ENCODE data around the gene DNHD1.
"Not testable (repeated sequence)": the region's sequence is repeated elsewhere in the genome, so short reads cannot be mapped to it uniquely, and the experiment has no call there.

Gene DNHD1

DNA sequence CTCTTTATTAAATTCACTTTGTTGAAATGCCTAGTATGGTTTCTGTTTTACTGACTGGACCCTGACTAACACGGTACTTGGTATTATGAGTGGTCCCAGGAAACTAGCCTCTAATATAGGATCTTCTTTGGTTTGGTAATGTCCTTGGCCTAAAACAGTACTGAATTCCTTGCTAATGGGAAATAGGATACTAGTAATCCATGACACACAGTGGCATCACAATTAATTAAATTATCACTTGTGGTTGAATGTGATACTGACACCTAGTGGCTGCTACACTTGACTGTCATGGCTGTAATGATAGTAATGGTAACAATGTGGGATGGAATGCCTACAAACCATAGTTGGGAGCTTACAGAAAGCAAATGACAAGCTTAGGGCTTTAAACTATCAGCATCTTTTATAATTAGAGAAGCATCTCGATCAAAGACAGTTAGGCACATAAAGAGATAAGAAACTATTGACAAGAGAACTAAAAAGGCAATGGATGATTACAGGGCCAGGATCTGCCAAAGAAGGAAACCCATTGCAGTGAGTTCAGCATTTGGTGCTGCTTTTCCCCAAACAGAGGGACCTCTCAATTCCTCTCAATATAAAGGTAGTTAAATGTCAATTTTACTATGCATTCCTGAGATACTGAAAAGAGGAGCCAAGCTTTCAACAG is 8.6 kb downstream of the DNHD1 start:
- Mint-ChIP-seq H3K4me1 (no peaks in the 10 kb centered on the region), H3K27ac (no peak overlapping the region), H3K9me3 (no peaks in the 10 kb centered on the region), H3K4me3 (no peak overlapping the region), H3K27me3 (ENCODE audit: low read depth, poor library complexity) (no peaks in the 10 kb centered on the region), H3K36me3 (ENCODE audit: low read depth) (peaks cover 24% of the 10 kb centered on the region)
- TF ChIP-seq, protein P1, sequence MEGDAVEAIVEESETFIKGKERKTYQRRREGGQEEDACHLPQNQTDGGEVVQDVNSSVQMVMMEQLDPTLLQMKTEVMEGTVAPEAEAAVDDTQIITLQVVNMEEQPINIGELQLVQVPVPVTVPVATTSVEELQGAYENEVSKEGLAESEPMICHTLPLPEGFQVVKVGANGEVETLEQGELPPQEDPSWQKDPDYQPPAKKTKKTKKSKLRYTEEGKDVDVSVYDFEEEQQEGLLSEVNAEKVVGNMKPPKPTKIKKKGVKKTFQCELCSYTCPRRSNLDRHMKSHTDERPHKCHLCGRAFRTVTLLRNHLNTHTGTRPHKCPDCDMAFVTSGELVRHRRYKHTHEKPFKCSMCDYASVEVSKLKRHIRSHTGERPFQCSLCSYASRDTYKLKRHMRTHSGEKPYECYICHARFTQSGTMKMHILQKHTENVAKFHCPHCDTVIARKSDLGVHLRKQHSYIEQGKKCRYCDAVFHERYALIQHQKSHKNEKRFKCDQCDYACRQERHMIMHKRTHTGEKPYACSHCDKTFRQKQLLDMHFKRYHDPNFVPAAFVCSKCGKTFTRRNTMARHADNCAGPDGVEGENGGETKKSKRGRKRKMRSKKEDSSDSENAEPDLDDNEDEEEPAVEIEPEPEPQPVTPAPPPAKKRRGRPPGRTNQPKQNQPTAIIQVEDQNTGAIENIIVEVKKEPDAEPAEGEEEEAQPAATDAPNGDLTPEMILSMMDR (IDR thresholded peaks at IDR 0.05) = peak; percentile 60
- no peak for DNase-seq

DNA sequence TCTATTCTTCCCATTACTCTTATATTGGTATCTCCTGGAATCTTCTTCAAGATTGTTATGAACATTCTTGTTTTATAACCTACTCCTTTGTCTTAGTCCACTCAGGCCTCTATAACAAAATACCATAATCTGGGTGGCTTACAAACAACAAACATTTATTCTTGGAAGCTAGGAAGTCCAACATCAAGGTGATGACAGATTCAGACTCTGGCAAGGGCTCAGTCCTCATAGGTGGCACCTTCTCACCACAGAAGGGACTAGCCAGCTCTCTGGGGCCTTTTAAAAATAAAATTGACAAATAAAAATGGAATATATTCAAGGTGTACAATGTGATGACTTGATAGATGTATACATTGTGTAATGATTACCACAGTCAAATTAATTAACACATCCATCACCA is 19.8 kb downstream of the DNHD1 start:
- DNase-seq = no peak
- Mint-ChIP-seq H3K27ac (no peak overlapping the region), H3K4me1 (no peaks in the 10 kb centered on the region), H3K36me3 (ENCODE audit: low read depth) (peaks cover 89% of the 10 kb centered on the region), H3K27me3 (ENCODE audit: low read depth, poor library complexity) (no peaks in the 10 kb centered on the region), H3K4me3 (no peak overlapping the region), H3K9me3 (peaks cover 24% of the 10 kb centered on the region)
- TF ChIP-seq, protein P1 (IDR thresholded peaks at IDR 0.05) = no peak

DNA sequence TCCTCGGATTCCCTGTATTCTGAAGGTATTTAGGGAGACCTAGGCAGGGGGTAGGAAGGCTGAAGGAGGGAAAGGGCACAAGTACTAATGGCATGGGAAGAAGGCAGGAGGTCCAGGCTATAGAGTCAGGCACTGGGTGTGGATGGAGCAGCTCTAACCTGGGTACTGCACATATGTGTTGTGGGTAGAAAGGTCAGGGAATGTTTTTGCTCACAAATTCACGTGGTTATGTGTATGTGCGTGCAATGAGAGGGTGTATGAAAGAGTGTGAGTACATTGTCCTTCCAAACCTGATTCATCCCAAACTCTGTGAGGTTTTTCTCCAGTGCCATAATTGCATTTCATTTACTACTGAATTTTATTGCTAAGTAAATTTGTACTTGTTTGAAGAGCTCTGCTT is 23.2 kb downstream of the DNHD1 start:
- H3K27me3 Mint-ChIP-seq (ENCODE audit: low read depth, poor library complexity) = peaks cover 2% of the 10 kb centered on the region
- no peak overlapping the region for H3K4me3 Mint-ChIP-seq
- no peak for DNase-seq
- H3K27ac Mint-ChIP-seq = no peak overlapping the region
- H3K36me3 Mint-ChIP-seq (ENCODE audit: low read depth) = peaks cover 64% of the 10 kb centered on the region
- H3K9me3 Mint-ChIP-seq = peaks cover 4% of the 10 kb centered on the region
- TF ChIP-seq, protein P1 (IDR thresholded peaks at IDR 0.05) = no peak
- no peaks in the 10 kb centered on the region for H3K4me1 Mint-ChIP-seq

DNA sequence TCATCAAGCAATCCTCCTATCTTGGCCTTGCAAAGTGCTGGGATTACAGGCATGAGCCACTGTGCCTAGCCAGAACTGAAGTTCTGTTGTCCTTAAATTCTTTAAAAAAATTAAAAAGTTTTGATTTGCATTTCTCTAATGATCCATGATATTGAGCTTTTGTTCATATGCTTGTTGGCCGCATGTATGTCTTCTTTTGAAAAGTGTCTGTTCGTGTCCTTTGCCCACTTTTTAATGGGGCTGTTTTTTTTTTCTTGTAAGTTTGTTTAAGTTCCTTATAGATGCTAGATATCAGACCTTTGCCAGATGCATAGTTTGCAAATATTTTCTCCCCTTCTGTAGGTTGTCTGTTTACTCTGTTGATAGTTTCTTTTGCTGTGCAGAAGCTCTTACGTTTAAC is 24.9 kb downstream of the DNHD1 start:
- H3K4me1 Mint-ChIP-seq; DNase-seq; H3K27ac Mint-ChIP-seq; H3K9me3 Mint-ChIP-seq; H3K27me3 Mint-ChIP-seq (ENCODE audit: low read depth, poor library complexity); H3K4me3 Mint-ChIP-seq: not testable (repeated sequence)
- peaks cover 47% of the 10 kb centered on the region for H3K36me3 Mint-ChIP-seq (ENCODE audit: low read depth)

DNA sequence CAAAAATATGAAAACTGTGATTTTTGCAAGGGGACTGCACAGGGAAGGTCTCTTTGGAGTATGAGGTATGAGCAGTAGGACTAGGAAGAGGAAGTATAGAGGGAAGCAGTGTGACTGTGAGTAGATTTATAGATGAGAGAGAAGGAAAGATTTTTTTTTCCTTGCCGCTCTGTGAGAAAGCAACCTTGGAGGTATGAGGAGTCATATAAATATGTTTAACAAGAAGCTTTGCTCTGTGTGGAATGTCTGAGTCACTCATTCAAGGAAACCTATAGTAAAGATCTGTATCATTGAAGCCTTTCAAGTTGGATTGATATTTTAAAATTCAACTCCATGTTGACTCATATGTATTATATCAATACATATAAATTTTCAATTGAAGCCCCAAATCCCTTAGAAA is 26.2 kb downstream of the DNHD1 start:
- peaks cover 34% of the 10 kb centered on the region for H3K36me3 Mint-ChIP-seq (ENCODE audit: low read depth)
- peaks cover 2% of the 10 kb centered on the region for H3K27me3 Mint-ChIP-seq (ENCODE audit: low read depth, poor library complexity)
- H3K4me1 Mint-ChIP-seq = no peaks in the 10 kb centered on the region
- no peak overlapping the region for H3K27ac Mint-ChIP-seq
- TF ChIP-seq, protein P1 (IDR thresholded peaks at IDR 0.05) = no peak
- no peak overlapping the region for H3K4me3 Mint-ChIP-seq
- no peaks in the 10 kb centered on the region for H3K9me3 Mint-ChIP-seq
- no peak for DNase-seq

DNA sequence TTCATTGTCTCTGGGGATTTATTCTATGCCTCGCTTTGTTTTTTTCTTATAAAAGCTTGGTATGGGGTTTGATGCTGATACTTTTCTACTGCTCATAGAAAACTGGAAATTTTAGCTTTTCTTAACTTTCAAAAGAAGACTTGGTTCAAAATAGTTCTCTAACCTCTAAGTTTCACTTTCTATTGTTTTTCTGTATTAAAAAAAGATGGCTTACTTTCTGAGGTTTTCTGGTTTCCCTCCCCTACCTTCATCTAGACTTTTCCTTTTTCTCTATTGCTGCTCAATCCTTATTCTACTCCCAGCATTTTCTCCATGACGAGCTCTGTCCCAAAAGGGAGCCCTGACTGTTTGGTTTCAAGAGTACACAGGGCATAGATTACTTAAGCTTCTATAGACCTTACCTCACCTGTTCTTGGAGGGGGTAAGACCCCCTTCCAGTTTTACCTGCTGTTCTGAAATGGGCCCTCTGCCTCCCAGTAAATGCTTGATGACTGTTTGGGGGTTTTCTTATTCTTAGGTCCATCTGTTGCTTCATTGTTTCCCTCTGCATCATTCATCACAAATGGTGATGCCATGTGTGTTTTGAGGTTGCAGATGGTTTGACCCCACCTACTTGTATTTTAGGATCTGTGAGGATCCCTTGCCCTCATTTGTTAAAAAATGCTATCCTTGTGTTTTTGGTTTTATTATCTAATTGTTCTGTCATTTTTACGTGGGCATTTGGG is 29.5 kb downstream of the DNHD1 start:
- no peak for DNase-seq
- no peak overlapping the region for H3K27ac Mint-ChIP-seq
- no peaks in the 10 kb centered on the region for H3K9me3 Mint-ChIP-seq
- H3K4me1 Mint-ChIP-seq = no peaks in the 10 kb centered on the region
- H3K27me3 Mint-ChIP-seq (ENCODE audit: low read depth, poor library complexity) = peaks cover 2% of the 10 kb centered on the region
- H3K4me3 Mint-ChIP-seq = no peak overlapping the region
- peaks cover 9% of the 10 kb centered on the region for H3K36me3 Mint-ChIP-seq (ENCODE audit: low read depth)
- TF ChIP-seq, protein P1 (IDR thresholded peaks at IDR 0.05) = no peak

Data from nephron progenitor cell (in vitro differentiated cells).